GM21825 (cell line): ENCODE data around the gene CST8.

ENCODE experiments used
- ATAC-seq: cut with Tn5 transposase; IDR thresholded peaks from one replicate; pipeline ENCODE4 v1.9.1; 2021; ENCODE audit warnings: mild to moderate bottlenecking, moderate library complexity; ENCODE audit not compliant: unreplicated experiment

CST8 gene

GRCh38 chr20:23519556-23519955 lies 28.6 kb downstream of the CST8 start:
- no peak for ATAC-seq

DNA sequence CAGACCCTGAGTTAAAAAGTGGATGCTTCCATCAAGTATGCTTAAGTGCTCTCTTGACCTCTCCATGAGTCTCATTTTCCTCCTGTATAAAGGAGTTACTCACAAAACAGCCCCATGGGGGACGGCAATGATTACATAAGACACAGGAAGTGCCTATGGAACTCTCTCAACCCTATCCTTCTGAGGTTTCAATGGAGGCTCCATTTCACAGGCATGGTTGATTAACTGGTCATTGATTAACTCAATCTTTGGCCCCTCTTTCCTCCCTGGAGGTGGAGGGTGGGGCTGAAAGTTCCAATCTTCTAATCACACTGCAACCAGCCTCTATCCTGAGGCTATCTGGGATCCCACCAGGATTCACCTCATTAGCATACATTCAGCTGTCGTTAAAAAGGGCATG lies 29.3 kb downstream of the CST8 start:
- no peak for ATAC-seq

GRCh38 chr20:23524146-23524545 lies 33.2 kb downstream of the CST8 start:
- ATAC-seq, result no peak

GRCh38 chr20:23526850-23527249 lies 35.9 kb downstream of the CST8 start:
- ATAC-seq, result no peak

- ATAC-seq, result no peak
These were observed 38.0 kb downstream of the CST8 start for GRCh38 chr20:23528867-23529431.

DNA sequence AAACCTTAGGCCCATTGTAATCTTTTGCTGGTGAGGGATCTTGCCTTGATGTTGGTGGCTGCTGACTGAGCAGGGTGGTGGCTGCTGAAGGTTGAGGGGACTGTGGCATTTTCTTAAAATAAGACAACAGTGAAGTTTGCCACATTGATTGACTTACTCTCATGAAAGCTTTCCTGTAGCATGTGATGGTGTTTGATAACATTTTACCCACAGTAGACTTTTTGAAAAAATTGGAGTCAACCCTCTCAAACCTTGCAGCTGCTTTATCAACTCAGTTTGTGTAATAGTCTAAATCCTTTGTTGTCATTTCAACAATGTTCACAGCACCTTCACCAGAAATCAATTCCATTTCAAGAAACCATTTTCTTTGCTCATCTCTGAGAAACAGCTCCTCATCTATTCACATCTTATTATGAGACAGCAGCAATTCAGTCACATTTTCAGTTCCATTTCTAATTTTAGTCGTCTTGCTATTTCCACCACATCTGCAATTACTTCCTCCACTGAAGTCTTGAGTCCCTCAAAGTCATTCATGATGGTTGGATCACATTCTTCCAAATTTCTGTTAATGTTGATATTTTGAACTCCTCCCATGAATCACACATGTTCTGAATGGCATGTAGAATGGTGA lies 40.1 kb downstream of the CST8 start:
- no peak for ATAC-seq

DNA sequence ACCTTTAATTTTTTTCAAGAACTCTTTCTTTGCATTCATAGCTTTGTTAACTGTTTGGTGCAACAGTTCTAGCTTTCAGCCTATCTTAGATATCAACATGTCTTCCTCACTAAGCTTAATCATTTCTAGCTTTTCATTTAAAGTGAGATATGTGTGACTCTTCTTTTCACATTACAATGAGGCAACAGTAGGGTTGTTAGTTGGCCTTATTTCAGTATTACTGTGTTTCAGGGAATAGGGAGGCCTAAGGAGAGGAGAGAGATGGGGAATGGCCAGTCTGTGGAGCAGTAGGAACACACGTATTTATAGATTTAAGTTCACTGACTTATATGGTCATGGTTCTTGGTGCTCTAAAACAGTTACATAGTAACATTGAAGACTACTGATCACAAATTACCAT lies 41.6 kb downstream of the CST8 start:
- no peak for ATAC-seq

DNA sequence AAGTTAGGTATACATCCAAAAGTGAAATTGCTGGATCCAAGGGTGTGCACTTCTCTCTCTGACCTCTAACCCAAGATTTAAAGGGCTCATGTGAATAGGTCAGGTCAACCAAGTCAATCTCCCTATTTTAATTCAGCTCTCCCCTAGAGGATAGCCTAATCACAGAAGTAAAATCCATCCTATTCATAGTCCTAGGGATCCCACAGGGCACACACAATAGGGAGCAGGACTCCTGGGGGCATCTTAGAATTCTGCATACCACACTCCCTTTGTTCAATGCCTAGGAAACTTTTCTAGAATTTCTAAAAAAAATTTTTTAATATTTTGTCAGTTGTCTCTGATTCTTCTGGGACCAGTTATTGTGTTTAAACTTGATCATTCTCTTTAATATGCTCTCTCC lies 42.2 kb downstream of the CST8 start:
- ATAC-seq, result no peak

DNA sequence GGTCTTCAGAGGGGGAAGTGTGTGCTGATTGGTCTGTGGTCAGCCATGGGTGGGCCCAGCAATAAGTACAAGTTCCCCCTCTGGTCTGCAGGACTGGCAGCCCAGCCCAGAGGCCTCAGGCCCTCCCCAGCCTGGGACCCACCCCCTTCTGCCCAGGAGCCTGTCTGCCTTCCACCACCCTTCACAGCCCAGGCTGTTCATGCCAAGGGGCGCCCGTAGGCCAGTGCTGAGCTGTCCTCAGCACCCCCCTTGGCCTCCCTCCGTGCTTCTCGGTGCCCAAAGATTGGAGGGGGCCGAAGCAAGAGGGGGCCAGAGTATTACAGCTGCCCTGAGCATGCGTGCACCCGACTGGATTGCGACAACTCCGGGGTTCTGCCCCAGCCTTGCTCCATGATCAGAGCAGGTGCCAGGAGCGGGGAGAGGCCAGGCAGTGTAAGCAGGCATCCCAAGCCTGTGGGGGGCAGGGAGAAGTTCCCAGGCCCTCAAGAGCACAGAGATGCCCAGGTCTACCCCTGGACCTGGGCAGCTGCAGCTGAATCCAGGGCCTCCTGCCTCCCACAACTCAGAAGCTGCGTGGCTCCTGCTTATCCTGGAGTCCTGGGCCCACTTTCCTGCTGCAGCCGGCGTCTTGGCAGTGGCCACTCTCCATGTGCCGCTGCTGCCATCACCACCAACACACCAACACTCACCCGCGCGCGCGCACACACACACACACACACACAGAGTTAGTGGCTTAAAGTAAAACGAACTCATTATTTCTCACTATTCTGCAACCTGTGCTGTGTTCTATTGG lies 44.1 kb downstream of the CST8 start:
- ATAC-seq, result no peak

- ATAC-seq, result no peak
These were observed 45.5 kb downstream of the CST8 start for GRCh38 chr20:23536328-23536974.

DNA sequence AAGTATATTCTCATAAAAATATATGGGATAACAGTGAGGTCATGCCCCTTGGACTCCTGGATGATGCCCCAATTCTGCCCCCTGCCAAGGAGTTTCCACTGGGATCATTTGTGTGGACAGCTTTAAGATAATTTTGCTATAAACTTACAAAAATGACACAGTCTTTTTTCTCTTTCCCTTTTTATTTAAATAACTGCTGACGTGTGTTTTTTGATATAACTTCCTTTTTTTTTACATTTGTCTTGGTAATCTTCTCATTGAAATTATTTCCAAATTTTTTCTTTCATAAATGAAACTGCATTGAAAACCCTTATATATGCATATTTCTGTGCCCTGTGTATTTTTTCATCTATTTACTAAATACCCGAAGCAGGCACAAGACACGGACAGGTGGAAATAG lies 46.1 kb downstream of the CST8 start:
- no peak for ATAC-seq

DNA sequence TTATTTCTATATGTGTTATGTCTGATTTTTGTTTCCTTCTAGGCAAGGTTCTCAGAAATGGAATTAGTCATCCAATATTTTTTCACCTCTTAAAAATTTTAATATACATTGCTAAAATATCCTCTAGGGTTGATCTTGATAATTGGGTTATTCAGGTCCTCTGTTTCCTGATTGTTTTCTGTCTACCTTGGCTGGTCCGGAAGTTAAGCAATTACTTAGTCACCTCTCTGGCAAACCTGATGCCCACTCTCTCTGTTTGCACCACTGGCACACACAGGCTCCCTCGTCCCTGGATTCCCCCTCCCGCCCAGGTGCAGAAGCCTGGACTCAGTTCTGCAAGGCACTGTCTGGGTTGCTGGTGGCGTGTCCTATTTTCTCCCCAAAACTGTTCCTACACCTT lies 49.7 kb downstream of the CST8 start:
- no peak for ATAC-seq

GRCh38 chr20:23541330-23541729 lies 50.4 kb downstream of the CST8 start:
- ATAC-seq, result no peak

DNA sequence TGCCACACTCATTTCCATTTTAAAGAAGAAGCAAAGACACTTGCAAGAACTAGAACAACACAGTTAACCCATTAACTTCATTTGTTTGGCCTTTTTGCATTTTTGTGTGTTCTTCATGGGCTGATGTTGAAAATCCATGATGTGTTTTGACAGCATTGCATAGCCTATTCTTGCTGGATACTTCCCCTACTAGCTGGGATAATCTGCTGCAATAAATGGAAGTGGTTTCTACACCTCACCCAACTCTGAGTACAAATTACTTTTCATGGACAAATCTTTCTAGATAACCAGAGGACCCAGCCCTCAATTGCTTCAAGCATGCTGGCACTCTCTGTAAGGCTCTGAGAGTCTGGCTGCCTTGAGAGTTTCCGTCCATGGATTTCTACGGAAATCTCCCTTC lies 50.9 kb downstream of the CST8 start:
- no peak for ATAC-seq

GRCh38 chr20:23542801-23543200 lies 51.9 kb downstream of the CST8 start:
- ATAC-seq, result no peak

- no peak for ATAC-seq
These were observed 53.2 kb downstream of the CST8 start for GRCh38 chr20:23544133-23544532.
